HepG2 (cell line): ENCODE measurements around the gene FAM229A. TPM values are rescaled to one million over a fixed set of nuclear protein-coding genes. Genes with fewer than 3 reads are reported as not detected.
A peak's percentile ranks its signal among the peaks of the same experiment; 100 is the strongest.

ENCODE experiments used
- ARHGAP35 ChIP-seq: sonication (generic); formaldehyde crosslinking; IDR thresholded peaks from 2 replicates; pipeline ENCODE4 v1.9.0; 2022; ENCODE audit warnings: mild to moderate bottlenecking, inconsistent platforms, moderate library complexity, missing genetic modification reagents, borderline replicate concordance
- CC2D1A ChIP-seq: sonication (generic); formaldehyde crosslinking; IDR thresholded peaks from 2 replicates; pipeline ENCODE4 v1.8.1; 2023; ENCODE audit warnings: mild to moderate bottlenecking, missing genetic modification reagents
- GABPB1 ChIP-seq: IDR thresholded peaks from 2 replicates; pipeline ENCODE4 v1.6.1; 2016; ENCODE audit warnings: mild to moderate bottlenecking, missing genetic modification reagents, moderate library complexity, missing compliant biosample characterization
- GLI4 ChIP-seq: sonication (generic); formaldehyde crosslinking; IDR thresholded peaks from 2 replicates; pipeline ENCODE4 v1.5.1; 2020; ENCODE audit warnings: missing genetic modification reagents, mild to moderate bottlenecking, moderate library complexity, borderline replicate concordance
- KDM2A ChIP-seq: sonication (generic); formaldehyde crosslinking; IDR thresholded peaks from 2 replicates; pipeline ENCODE4 v1.4.0; 2020; ENCODE audit warnings: low read depth, missing genetic modification reagents, borderline replicate concordance
- MIER2 ChIP-seq: IDR thresholded peaks from 2 replicates; pipeline ENCODE4 v1.6.1; 2016; ENCODE audit warnings: missing biosample characterization, missing genetic modification reagents
- NONO ChIP-seq, 2 experiments: fragments of 450-650 bp in 1 of 2; sonication (generic) in 1 of 2; formaldehyde crosslinking in 1 of 2; IDR thresholded peaks in 1 of 2; conservative IDR thresholded peaks in 1 of 2; 2 replicates each; pipeline versions ENCODE4 v1.6.1 to v1.8.0; 2017 to 2022; ENCODE audit warnings: mild to moderate bottlenecking in 1 of 2, missing genetic modification reagents in 1 of 2, moderate library complexity in 1 of 2
- RNF2 ChIP-seq: fragments of 450-650 bp; conservative IDR thresholded peaks from 2 replicates; pipeline ENCODE4 v1.6.1; 2016; ENCODE audit warnings: low read depth
- SAP130 ChIP-seq: IDR thresholded peaks from 2 replicates; pipeline ENCODE4 v1.6.1; 2016; ENCODE audit warnings: low read depth
- XRCC5 ChIP-seq: fragments of 200-400 bp; formaldehyde crosslinking; optimal IDR thresholded peaks from 2 replicates; pipeline ENCODE3; 2017; ENCODE audit warnings: mild to moderate bottlenecking, low read length
- YEATS4 ChIP-seq: sonication (generic); formaldehyde crosslinking; IDR thresholded peaks from 2 replicates; pipeline ENCODE4 v1.4.0; 2020; ENCODE audit warnings: missing genetic modification reagents, borderline replicate concordance
- ZBTB7B ChIP-seq: sonication (generic); formaldehyde crosslinking; IDR thresholded peaks from 2 replicates; pipeline ENCODE4 v1.4.0; 2020; ENCODE audit warnings: missing genetic modification reagents
- ZKSCAN8 ChIP-seq: IDR thresholded peaks from 2 replicates; pipeline ENCODE4 v1.6.1; 2016; ENCODE audit warnings: borderline replicate concordance, missing genetic modification reagents, missing compliant biosample characterization
- ZNF20 ChIP-seq: sonication (generic); formaldehyde crosslinking; IDR thresholded peaks from 2 replicates; pipeline ENCODE4 v1.4.0; 2020; ENCODE audit warnings: mild to moderate bottlenecking, moderate library complexity, missing genetic modification reagents
- ZNF205 ChIP-seq: IDR thresholded peaks from 2 replicates; pipeline ENCODE4 v1.6.1; 2018; ENCODE audit warnings: missing biosample characterization, missing genetic modification reagents
- ZNF543 ChIP-seq: sonication (generic); formaldehyde crosslinking; IDR thresholded peaks from 2 replicates; pipeline ENCODE4 v1.4.0; 2020; ENCODE audit warnings: mild to moderate bottlenecking, missing genetic modification reagents
- ZNF547 ChIP-seq: sonication (generic); formaldehyde crosslinking; IDR thresholded peaks from 2 replicates; pipeline ENCODE4 v1.5.1; 2020; ENCODE audit warnings: mild to moderate bottlenecking, missing genetic modification reagents
- ZNF564 ChIP-seq: sonication (generic); formaldehyde crosslinking; IDR thresholded peaks from 2 replicates; pipeline ENCODE4 v1.8.1; 2023; ENCODE audit warnings: mild to moderate bottlenecking, missing genetic modification reagents
- ZNF567 ChIP-seq: sonication (generic); formaldehyde crosslinking; IDR thresholded peaks from 2 replicates; pipeline ENCODE4 v1.8.1; 2023; ENCODE audit warnings: mild to moderate bottlenecking, missing genetic modification reagents, borderline replicate concordance
- polyA plus RNA-seq, 8 experiments: library from polyadenylated mRNA; depleted of rRNA in 3 of 8; stranded (reverse) in 7 of 8; unstranded in 1 of 8; fragments of >200 nt; fragmentation: Illumina TruSeq in 4 of 8; extraction: Trizol in 4 of 8; gene quantifications; 2 replicates each; pipeline versions ENCODE4 v1.2.1 to v1.2.3, GENCODE V29; 2011 to 2016; ENCODE audit warnings: low read depth in 4 of 8, missing spikeins in 1 of 8, mixed read lengths in 1 of 8; ENCODE audit not compliant: insufficient read depth in 1 of 8
- total RNA-seq, 5 experiments: library from RNA; depleted of rRNA; stranded (reverse); fragments of >200 nt; fragmentation: Illumina TruSeq; extraction: Trizol; gene quantifications; 2 replicates each; pipeline ENCODE4 v1.2.3, GENCODE V29; 2016; ENCODE audit warnings: low read depth in 1 of 5
- TF ChIP-seq, protein P1 (sequence below): sonication (generic); formaldehyde crosslinking; conservative IDR thresholded peaks from 2 replicates; pipeline ENCODE4 v1.4.0; 2020; ENCODE audit warnings: missing genetic modification reagents
- TF ChIP-seq, protein P2 (sequence below): sonication (generic); IDR thresholded peaks from 2 replicates; pipeline ENCODE4 v1.6.1; 2016; ENCODE audit warnings: low read depth, borderline replicate concordance
- TF ChIP-seq, protein P3 (sequence below): sonication (generic); formaldehyde crosslinking; IDR thresholded peaks from 2 replicates; pipeline ENCODE4 v1.4.0; 2020; ENCODE audit warnings: mild to moderate bottlenecking, low read depth, missing genetic modification reagents
- TF ChIP-seq, protein P4 (sequence below): IDR thresholded peaks from 2 replicates; pipeline ENCODE4 v1.6.1; 2018; ENCODE audit warnings: missing genetic modification reagents
- TF ChIP-seq, protein P5 (sequence below): IDR thresholded peaks from 2 replicates; pipeline ENCODE4 v1.6.1; 2012; ENCODE audit warnings: low read length, improper control_type of control experiment

Gene FAM229A
- total and polyA plus RNA-seq, 2 of the 13 experiments (the other 11 are each of a cell fraction or from before 2014, with no cell fraction given) = 3.2 to 17.6 TPM

DNA sequence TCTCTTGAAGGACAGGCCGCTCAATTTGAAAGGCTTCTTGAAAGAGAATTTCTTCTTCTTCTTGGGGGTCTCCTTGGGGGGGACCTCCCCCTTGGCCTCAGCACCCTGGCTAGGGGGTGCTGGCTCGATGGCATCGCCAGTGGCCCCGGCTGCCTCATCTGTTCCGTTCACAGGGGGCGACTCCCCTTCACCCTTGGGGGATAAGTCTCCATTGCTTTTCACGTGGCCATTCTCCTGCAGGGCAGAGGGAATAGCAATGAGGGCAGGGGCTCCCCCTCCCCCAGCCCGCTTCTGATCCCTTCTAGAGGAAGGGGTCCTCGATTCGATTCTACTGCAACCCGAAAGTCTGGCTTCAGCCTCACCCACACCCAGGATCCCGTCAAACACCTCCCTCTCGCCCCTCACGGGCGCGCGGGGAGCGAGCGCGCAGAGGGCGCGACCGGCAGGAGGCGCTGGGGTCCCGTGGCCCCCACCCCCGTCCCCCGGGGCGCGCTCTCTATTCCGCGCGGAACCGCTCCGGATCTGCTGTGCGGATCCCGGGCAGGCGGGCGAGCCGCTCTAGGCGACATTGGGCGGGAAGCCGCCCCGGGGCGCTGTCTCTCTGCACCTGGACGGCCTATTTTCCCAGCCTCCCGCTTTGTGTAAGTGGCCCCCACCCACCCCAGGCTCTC is 27.3 kb downstream of the FAM229A start (continued):
- TF ChIP-seq, protein P1, sequence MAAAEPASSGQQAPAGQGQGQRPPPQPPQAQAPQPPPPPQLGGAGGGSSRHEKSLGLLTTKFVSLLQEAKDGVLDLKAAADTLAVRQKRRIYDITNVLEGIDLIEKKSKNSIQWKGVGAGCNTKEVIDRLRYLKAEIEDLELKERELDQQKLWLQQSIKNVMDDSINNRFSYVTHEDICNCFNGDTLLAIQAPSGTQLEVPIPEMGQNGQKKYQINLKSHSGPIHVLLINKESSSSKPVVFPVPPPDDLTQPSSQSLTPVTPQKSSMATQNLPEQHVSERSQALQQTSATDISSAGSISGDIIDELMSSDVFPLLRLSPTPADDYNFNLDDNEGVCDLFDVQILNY (CRISPR knock-in tag) = no peak
- TF ChIP-seq SAP130 (CRISPR knock-in tag) = peak; percentile 65
- no peak for TF ChIP-seq ZNF564 (CRISPR knock-in tag)
- no peak for TF ChIP-seq YEATS4 (CRISPR knock-in tag)
- TF ChIP-seq MIER2 = no peak
- TF ChIP-seq ZNF20 (CRISPR knock-in tag) = 0 out of 2 replicates have a peak, but pooled peaks have one; percentile 62
- TF ChIP-seq, protein P2, sequence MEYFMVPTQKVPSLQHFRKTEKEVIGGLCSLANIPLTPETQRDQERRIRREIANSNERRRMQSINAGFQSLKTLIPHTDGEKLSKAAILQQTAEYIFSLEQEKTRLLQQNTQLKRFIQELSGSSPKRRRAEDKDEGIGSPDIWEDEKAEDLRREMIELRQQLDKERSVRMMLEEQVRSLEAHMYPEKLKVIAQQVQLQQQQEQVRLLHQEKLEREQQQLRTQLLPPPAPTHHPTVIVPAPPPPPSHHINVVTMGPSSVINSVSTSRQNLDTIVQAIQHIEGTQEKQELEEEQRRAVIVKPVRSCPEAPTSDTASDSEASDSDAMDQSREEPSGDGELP = no peak
- TF ChIP-seq, protein P3, sequence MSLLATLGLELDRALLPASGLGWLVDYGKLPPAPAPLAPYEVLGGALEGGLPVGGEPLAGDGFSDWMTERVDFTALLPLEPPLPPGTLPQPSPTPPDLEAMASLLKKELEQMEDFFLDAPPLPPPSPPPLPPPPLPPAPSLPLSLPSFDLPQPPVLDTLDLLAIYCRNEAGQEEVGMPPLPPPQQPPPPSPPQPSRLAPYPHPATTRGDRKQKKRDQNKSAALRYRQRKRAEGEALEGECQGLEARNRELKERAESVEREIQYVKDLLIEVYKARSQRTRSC (CRISPR knock-in tag) = no peak
- no peak for TF ChIP-seq ZNF543 (CRISPR knock-in tag)
- no peak for TF ChIP-seq RNF2
- TF ChIP-seq ZNF205 = no peak
- no peak for TF ChIP-seq ARHGAP35
- no peak for TF ChIP-seq ZNF547 (CRISPR knock-in tag)
- no peak for TF ChIP-seq ZNF567 (CRISPR knock-in tag)
- peak; percentile 49 for TF ChIP-seq XRCC5
- no peak for TF ChIP-seq CC2D1A (CRISPR knock-in tag)
- TF ChIP-seq, protein P4, sequence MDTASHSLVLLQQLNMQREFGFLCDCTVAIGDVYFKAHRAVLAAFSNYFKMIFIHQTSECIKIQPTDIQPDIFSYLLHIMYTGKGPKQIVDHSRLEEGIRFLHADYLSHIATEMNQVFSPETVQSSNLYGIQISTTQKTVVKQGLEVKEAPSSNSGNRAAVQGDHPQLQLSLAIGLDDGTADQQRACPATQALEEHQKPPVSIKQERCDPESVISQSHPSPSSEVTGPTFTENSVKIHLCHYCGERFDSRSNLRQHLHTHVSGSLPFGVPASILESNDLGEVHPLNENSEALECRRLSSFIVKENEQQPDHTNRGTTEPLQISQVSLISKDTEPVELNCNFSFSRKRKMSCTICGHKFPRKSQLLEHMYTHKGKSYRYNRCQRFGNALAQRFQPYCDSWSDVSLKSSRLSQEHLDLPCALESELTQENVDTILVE (CRISPR knock-in tag) = 0 out of 2 replicates have a peak, but pooled peaks have one; percentile 22
- TF ChIP-seq KDM2A (CRISPR knock-in tag) = peak; percentile 69
- peak; percentile 56; the same call in 1 of the 2 replicates for TF ChIP-seq GABPB1 (CRISPR knock-in tag)
- no peak for TF ChIP-seq GLI4 (CRISPR knock-in tag)
- no peak for TF ChIP-seq ZKSCAN8
- peak; percentile 60 for TF ChIP-seq ZBTB7B
- TF ChIP-seq NONO (IDR thresholded peaks at IDR 0.05) = no peak
- peak; percentile 19; the same call in 1 of the 2 replicates for TF ChIP-seq NONO (CRISPR knock-in tag; conservative IDR thresholded peaks at IDR 0.05)
- TF ChIP-seq, protein P5, sequence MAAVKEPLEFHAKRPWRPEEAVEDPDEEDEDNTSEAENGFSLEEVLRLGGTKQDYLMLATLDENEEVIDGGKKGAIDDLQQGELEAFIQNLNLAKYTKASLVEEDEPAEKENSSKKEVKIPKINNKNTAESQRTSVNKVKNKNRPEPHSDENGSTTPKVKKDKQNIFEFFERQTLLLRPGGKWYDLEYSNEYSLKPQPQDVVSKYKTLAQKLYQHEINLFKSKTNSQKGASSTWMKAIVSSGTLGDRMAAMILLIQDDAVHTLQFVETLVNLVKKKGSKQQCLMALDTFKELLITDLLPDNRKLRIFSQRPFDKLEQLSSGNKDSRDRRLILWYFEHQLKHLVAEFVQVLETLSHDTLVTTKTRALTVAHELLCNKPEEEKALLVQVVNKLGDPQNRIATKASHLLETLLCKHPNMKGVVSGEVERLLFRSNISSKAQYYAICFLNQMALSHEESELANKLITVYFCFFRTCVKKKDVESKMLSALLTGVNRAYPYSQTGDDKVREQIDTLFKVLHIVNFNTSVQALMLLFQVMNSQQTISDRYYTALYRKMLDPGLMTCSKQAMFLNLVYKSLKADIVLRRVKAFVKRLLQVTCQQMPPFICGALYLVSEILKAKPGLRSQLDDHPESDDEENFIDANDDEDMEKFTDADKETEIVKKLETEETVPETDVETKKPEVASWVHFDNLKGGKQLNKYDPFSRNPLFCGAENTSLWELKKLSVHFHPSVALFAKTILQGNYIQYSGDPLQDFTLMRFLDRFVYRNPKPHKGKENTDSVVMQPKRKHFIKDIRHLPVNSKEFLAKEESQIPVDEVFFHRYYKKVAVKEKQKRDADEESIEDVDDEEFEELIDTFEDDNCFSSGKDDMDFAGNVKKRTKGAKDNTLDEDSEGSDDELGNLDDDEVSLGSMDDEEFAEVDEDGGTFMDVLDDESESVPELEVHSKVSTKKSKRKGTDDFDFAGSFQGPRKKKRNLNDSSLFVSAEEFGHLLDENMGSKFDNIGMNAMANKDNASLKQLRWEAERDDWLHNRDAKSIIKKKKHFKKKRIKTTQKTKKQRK = no peak
